SJCRH30 (cell line): ENCODE measurements around the gene CFAP299. TPM values are rescaled to one million over a fixed set of nuclear protein-coding genes. Genes with fewer than 3 reads are reported as not detected.

Source experiments
- DNase-seq, 2 experiments: peaks; one replicate each; pipeline ENCODE4 v3.0.0-alpha.2; 2015 to 2020
- H3K27ac ChIP-seq: fragments of 250-450 bp; sonication (Bioruptor Pico); 2 replicates; pipeline ENCODE4 v1.5.1; 2020; ENCODE audit warnings: mild to moderate bottlenecking, moderate library complexity
- H3K27me3 ChIP-seq: fragments of 250-450 bp; sonication (Bioruptor Pico); 2 replicates; pipeline ENCODE4 v1.5.1; 2020; ENCODE audit warnings: mild to moderate bottlenecking, moderate library complexity
- H3K36me3 ChIP-seq: fragments of 250-450 bp; sonication (Bioruptor Pico); 2 replicates; pipeline ENCODE4 v1.5.1; 2020; ENCODE audit warnings: mild to moderate bottlenecking, moderate library complexity
- H3K4me1 ChIP-seq: fragments of 250-450 bp; sonication (Bioruptor Pico); 2 replicates; pipeline ENCODE4 v1.5.1; 2020; ENCODE audit warnings: mild to moderate bottlenecking, moderate library complexity
- H3K4me3 ChIP-seq: fragments of 250-450 bp; sonication (Bioruptor Pico); 2 replicates; pipeline ENCODE4 v1.5.1; 2020; ENCODE audit warnings: mild to moderate bottlenecking, moderate library complexity
- H3K9me3 ChIP-seq: fragments of 250-450 bp; sonication (Bioruptor Pico); replicated peaks from 2 replicates; pipeline ENCODE4 v1.5.1; 2020; ENCODE audit warnings: mild to moderate bottlenecking, moderate library complexity
- total RNA-seq: library from RNA; depleted of rRNA; stranded (reverse); fragments of >200 nt; shearing (Covaris generic); gene quantifications from 2 replicates; pipeline ENCODE4 v1.2.3, GENCODE V29; 2014

The CFAP299 gene
- total RNA-seq, 1 experiment from 2014 or later, result not detected

DNA sequence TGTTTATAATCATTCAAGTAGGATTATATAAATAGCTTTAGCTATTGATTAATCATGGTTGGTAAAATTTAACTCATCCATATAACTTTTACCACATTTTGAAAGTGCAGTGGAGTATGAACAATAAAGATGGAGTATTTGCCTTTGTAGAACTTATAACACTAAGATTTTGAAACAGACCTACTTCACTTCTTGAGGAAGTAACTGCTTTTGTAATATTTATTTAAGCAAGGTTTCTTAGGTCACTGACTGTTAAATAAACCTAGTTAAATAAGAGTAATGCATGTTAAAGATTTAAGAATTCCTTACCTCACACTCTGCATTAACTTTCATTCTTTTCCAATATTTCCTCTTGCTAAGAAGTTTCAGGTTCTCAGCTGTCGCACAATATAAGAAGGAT, 242.5 kb downstream of the CFAP299 start:
- Histone ChIP-seq H3K27me3 (no peaks in the 10 kb centered on the region), H3K4me1 (no peaks in the 10 kb centered on the region), H3K4me3 (no peak overlapping the region), H3K36me3 (no peaks in the 10 kb centered on the region), H3K9me3 (no peaks in the 10 kb centered on the region), H3K27ac (no peak overlapping the region)
- no peak for DNase-seq

DNA sequence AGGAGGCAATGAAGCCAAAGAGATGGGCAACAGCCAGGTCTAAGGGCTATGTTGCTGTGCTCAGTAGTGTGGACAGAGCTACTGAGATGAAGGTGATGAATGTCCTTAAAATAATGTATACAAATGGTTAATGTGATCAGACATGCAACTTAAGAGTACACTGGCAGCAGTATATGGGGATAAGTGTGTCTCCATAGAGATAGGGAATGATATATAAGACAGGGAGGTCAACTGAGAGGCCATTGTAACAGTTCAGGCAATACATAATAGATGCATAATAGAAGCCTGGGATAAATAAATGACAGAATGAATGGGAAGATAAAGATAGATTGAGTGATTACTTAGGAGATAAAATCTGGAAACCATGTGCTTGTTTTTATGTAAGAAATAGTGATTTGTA, 250.0 kb downstream of the CFAP299 start:
- Histone ChIP-seq H3K27me3 (no peaks in the 10 kb centered on the region; the same call in 1 of the 2 replicates), H3K36me3 (no peaks in the 10 kb centered on the region), H3K4me1 (no peaks in the 10 kb centered on the region), H3K27ac (no peak overlapping the region), H3K9me3 (no peaks in the 10 kb centered on the region), H3K4me3 (no peak overlapping the region)
- DNase-seq, result no peak

DNA sequence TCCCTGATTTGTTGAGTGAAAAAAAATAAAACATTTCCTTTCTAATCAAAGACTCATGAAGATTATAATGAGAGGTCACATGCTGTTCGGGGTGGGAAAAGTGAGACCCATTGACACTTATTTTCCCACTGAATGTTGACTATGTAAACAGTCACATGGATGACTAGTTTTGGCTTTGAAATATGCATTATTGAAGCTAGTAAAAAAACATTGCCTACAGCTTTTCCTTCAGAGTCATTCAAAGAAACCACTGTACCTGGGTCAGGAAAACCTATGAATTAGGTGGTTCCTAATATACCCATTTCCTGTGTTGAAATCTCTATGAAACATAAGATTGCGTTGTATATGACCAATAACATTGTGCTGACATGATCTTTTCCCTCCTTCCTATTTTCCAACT, 251.2 kb downstream of the CFAP299 start:
- Histone ChIP-seq H3K27me3 (no peaks in the 10 kb centered on the region; the same call in 1 of the 2 replicates), H3K27ac (no peak overlapping the region), H3K36me3 (no peaks in the 10 kb centered on the region), H3K4me1 (no peaks in the 10 kb centered on the region), H3K9me3 (no peaks in the 10 kb centered on the region), H3K4me3 (no peak overlapping the region)
- no peak for DNase-seq

DNA sequence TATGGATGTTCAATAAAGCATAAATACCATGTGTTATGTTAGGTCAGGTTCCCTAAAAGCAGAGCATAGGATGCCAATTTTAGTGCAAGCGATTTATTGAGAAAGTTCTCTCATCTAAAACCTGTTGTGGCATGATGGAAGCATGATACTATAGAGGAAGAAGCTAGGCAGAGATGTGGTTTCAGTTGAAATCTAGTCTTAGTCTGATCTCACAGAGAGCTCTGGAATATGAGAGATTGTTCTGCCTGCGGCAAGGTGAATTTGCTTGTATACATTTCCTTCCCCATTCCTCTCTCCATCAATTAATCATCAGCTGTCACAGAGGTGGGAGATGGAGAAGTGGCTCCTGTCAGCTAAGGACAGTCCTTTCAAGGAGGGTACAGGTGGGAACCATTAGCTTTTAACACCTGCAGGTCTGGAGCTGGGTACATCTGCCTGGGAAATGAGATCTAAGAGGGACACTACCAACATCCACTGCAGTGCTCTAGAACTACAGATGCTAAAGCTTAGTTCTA, 252.4 kb downstream of the CFAP299 start:
- H3K4me1 ChIP-seq, result no peaks in the 10 kb centered on the region
- no peaks in the 10 kb centered on the region for H3K9me3 ChIP-seq
- H3K36me3 ChIP-seq, result no peaks in the 10 kb centered on the region
- no peak overlapping the region for H3K4me3 ChIP-seq
- no peak for DNase-seq
- no peaks in the 10 kb centered on the region; the same call in 1 of the 2 replicates for H3K27me3 ChIP-seq
- no peak overlapping the region for H3K27ac ChIP-seq

DNA sequence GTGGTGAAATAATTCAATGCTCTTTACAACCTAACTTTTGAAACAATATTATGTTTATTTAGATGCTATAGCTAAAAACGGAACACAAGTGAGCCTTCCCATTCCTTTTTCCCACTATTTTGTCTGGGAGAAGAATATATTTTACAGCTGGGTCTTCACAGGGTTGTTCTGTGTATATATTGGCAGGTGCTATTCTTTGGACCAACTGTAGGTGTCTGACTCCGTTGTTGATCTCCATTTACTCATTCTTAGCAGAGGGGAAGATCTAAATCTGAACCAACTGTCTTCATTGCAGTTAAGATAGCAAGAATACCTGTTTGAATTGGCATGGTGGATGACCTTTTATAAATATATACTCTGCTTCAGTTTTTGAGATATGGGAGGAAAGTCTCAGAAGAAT, 257.4 kb downstream of the CFAP299 start:
- no peaks in the 10 kb centered on the region for H3K36me3 ChIP-seq
- no peak overlapping the region for H3K4me3 ChIP-seq
- no peaks in the 10 kb centered on the region for H3K4me1 ChIP-seq
- DNase-seq, result peak in 1 of 2 experiments; percentile 11
- H3K9me3 ChIP-seq, result no peaks in the 10 kb centered on the region
- H3K27me3 ChIP-seq, result no peaks in the 10 kb centered on the region
- H3K27ac ChIP-seq, result no peak overlapping the region

DNA sequence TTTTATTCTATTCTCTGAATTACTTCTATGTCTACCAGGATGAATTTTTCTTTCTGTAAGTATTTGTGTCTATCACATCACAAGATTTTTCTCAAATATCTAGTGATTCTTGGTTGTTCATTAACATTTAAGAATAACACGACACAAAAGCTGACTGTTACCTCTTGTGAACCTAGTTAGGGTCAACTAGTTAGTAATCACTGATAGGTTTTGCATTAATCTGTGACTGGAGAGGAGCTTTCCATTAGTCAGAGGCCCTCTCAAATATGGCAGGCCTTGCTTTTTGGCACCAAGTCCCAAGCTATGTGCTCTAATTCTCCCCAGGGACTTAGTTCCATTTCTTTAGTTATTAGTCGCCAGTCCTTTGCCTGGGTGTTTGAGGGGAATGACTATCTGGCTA, 259.2 kb downstream of the CFAP299 start:
- Histone ChIP-seq H3K36me3 (no peaks in the 10 kb centered on the region), H3K4me1 (no peaks in the 10 kb centered on the region), H3K27me3 (no peaks in the 10 kb centered on the region), H3K9me3 (no peaks in the 10 kb centered on the region), H3K4me3 (no peak overlapping the region), H3K27ac (no peak overlapping the region)
- DNase-seq, result no peak

DNA sequence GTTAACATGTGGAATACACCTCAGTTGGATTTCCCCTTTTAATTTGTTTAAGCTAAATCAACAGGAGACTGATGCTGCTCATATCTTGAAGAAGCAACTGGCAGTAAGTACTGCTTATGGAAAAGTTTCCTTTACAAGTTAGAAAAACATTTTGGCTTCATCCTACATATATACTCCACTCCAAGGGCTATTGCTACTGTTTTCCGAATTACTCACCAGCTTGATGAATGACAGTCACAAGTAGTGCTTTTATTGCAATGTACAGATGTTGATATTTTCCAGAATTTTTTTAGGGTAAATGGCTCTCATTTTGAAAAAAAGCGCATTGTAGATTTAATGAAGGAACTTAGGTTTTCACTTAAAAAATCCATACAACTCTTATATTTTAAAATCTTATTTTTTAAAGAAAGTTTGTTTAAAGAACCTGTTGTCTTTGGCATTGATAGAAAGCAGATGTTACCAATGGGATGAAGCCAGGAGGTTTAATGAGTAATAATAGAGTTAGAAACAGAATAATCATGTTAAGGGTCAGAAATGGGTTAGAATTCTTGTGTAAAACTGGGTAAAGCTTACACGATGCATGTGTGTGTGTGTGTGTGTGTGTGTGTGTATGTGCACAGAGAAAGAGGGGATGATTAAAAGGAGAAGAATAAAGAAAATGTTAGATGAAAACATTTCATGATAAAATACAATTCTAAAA, 272.9 kb downstream of the CFAP299 start:
- no peaks in the 10 kb centered on the region for H3K27me3 ChIP-seq
- no peak overlapping the region for H3K27ac ChIP-seq
- no peak for DNase-seq
- H3K36me3 ChIP-seq, result no peaks in the 10 kb centered on the region
- no peaks in the 10 kb centered on the region for H3K9me3 ChIP-seq
- no peak overlapping the region for H3K4me3 ChIP-seq
- H3K4me1 ChIP-seq, result peaks cover 14% of the 10 kb centered on the region

DNA sequence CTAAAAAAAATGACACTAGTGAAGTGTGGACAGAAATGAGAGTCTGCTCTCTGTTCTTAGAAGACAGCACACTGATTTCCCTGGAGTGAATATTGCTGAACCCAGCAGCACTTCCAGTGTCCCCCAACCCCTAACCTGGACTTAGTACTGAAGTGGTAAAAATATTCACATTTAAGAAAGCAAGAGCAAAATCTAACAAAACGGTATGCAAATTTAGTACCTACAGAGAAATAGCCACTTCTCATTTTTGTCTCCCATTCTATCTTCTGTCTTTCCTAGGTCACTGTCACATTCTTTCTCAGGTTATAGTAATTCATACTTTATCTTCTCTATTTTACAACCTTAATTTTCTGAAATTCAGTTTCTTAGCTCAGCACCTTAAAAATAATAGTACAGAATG, 274.7 kb downstream of the CFAP299 start:
- Histone ChIP-seq H3K27ac (no peak overlapping the region), H3K36me3 (no peaks in the 10 kb centered on the region), H3K27me3 (no peaks in the 10 kb centered on the region), H3K9me3 (no peaks in the 10 kb centered on the region), H3K4me1 (peaks cover 14% of the 10 kb centered on the region), H3K4me3 (no peak overlapping the region)
- no peak for DNase-seq

DNA sequence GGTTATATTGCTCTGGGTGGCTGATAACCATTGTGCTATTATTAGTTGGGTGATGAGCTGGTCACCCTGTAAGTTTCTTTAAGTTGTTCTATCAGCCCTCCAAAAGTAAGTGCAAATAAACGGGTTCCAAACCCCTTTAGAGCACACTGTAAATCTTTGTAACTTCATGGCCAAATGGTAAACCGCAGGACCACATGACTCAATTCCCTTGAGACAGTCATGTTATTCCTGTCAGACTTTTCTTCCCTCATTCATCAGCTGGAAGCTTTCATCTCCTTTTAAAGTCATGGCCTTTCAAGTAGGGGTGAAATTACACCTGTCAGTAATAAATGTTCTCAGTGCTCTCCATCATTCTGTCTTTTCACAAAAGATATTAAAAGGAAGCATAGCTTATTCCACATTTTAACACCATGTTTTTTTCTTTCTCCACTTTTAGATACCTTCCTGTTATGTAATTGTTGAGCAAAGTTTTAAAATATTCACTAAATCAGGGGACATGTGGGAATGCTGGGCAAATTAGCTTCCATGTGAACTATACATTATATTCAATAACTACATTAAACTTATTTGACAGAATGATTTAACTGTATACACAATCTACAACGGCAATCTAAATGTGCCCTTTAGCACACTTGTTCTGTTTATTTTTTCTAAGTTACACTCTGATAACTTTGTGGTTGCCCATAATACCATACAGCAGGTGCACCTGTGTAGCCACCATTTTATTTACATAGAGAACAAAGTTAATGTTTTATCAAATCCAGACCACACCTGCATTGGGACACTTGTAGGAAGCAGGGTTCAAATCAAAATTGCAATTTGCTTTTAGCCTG, 275.5 kb downstream of the CFAP299 start:
- no peak overlapping the region for H3K4me3 ChIP-seq
- DNase-seq, result peak; percentile 53 to 84
- H3K4me1 ChIP-seq, result peaks cover 14% of the 10 kb centered on the region
- H3K27me3 ChIP-seq, result no peaks in the 10 kb centered on the region
- no peak overlapping the region for H3K27ac ChIP-seq
- no peaks in the 10 kb centered on the region for H3K36me3 ChIP-seq
- H3K9me3 ChIP-seq, result no peaks in the 10 kb centered on the region

DNA sequence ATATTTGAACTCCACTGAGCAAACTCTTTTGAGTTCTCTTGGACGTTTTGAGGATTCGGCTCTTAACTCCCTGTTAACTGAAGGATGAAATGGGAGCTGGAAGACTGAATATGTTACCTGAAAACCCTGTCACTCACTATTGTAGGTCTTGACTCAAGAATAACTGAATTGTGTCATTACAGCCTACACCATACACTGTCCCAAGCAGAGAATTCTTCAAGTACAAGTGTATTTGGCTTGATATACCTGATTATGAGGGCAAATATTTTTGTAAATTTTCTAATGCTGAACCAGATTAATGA, 276.1 kb downstream of the CFAP299 start:
- Histone ChIP-seq H3K4me1 (peaks cover 14% of the 10 kb centered on the region), H3K9me3 (no peaks in the 10 kb centered on the region), H3K4me3 (no peak overlapping the region), H3K27me3 (no peaks in the 10 kb centered on the region), H3K27ac (no peak overlapping the region), H3K36me3 (no peaks in the 10 kb centered on the region)
- DNase-seq, result no peak

DNA sequence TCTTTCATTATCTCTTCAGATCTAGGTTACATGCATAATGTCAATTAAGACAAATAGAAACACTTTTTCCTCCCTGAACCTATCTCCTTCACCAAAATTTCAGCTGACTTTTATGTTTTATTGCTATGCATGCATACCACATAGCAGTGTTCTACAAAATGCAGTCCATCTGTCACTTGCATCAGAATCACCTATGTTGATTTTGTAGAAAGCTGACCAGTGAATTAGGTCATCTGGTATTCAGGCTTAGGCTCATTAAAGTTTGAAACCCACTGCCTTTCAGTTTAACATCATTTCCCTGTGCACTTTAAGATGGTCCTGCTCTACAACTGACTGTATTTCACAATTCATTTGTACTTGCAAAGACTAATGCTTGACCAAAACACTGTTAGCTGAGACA, 277.9 kb downstream of the CFAP299 start:
- Histone ChIP-seq H3K4me1 (peaks cover 14% of the 10 kb centered on the region), H3K27ac (no peak overlapping the region), H3K36me3 (no peaks in the 10 kb centered on the region), H3K27me3 (no peaks in the 10 kb centered on the region), H3K9me3 (no peaks in the 10 kb centered on the region), H3K4me3 (no peak overlapping the region)
- no peak for DNase-seq

DNA sequence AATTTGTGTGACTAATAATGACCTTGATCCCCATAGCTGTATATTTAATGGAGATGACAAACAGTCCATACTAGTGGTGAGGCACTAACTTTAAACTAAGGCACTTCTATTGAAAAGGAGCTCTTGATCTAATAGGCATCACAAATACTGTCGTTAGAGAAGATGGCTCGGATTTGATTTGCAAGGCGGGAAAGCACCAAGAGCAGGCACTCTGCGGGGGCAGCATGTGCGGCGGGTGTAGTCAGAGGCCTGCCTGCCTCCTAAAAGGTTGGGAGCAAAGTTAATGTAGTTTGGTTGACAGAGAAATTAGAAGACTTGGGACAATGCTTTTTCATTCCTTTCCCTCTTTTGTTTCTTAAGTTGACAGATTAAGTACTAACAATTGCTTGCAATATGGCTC, 278.8 kb downstream of the CFAP299 start:
- H3K36me3 ChIP-seq, result no peaks in the 10 kb centered on the region
- DNase-seq, result no peak

DNA sequence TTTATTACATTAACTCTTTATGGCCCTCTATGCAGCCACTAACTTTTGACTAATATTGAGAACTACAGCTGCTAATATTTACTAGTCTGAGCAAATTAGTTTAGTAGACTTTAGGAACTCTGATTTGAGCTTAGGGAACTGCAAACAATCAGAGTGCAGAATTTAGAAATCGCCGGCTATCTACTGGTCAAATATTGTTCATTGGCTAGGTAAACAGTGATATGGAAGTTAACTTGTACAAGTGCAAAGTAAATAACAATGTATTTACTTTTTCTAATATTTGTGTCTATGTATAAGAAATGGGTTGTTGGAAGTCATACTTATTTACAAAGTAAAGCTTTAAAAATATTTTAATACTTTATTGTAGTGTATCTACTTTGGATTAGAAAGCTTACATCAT, 279.6 kb downstream of the CFAP299 start:
- H3K4me1 ChIP-seq, result peaks cover 14% of the 10 kb centered on the region
- H3K9me3 ChIP-seq, result no peaks in the 10 kb centered on the region
- H3K4me3 ChIP-seq, result no peak overlapping the region
- H3K27ac ChIP-seq, result no peak overlapping the region
- no peak for DNase-seq
- no peaks in the 10 kb centered on the region for H3K36me3 ChIP-seq
- H3K27me3 ChIP-seq, result no peaks in the 10 kb centered on the region

More for the DNA sequence above, 278.8 kb downstream of the CFAP299 start:
- Histone ChIP-seq H3K27me3 (no peaks in the 10 kb centered on the region), H3K4me3 (no peak overlapping the region), H3K4me1 (peaks cover 14% of the 10 kb centered on the region), H3K9me3 (no peaks in the 10 kb centered on the region), H3K27ac (no peak overlapping the region)

DNA sequence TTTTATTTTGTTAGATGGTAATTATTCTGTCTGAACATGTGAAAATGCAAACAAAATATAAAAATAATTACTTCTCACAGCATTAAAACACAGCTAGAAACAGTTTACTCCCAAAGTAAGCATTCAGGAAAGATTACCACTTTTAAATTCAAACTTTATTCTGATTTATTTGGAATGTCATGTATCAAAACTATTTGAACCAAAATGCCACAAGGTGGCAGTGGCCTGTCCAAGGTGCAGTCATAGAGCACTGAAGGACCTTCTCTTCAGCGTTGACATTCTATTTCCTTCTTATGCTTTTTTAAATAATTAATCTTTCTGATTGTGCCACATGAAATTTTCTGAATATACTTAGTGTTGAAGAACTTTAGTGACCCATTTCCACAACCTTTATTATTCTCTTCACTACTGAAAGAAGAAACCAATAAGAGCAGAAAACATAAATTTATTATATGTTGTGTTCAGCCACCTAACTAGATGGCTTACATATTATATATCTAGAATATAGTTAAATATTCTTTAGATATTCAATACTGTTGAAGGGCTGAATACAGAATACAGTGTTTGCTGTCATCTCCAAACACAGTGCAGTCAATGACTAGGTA, 283.6 kb downstream of the CFAP299 start:
- Histone ChIP-seq H3K4me3 (no peak overlapping the region), H3K9me3 (no peaks in the 10 kb centered on the region), H3K27ac (no peak overlapping the region), H3K27me3 (no peaks in the 10 kb centered on the region), H3K36me3 (no peaks in the 10 kb centered on the region), H3K4me1 (no peaks in the 10 kb centered on the region)
- DNase-seq, result peak in 1 of 2 experiments; percentile 26

DNA sequence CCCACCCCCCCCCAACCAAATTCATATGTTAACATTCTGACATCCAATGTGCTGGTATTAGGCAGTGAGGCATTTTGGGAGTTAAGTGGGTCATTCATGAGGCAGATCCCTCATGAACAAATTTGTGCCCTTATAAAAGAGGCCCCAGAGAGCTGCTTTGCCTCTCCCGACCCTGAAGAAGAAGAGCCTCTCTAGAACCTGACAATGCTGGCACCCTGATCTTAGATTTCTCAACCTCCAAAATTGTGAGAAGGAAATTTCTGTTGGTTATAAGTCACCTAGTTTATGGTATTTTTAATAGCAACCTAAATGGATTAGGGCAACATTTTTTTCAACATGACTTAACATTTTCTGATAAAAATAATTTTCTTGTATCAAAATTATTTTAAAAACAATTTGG, 296.3 kb downstream of the CFAP299 start:
- no peak overlapping the region for H3K27ac ChIP-seq
- no peaks in the 10 kb centered on the region for H3K4me1 ChIP-seq
- H3K36me3 ChIP-seq, result no peaks in the 10 kb centered on the region
- H3K9me3 ChIP-seq, result no peaks in the 10 kb centered on the region
- no peaks in the 10 kb centered on the region; the same call in 1 of the 2 replicates for H3K27me3 ChIP-seq
- no peak overlapping the region for H3K4me3 ChIP-seq
- DNase-seq, result no peak
